ENCODE results near the gene CYB5A.

Gene CYB5A

GRCh38 chr18:74203811-74204210, 88.0 kb downstream of the CYB5A start:
- no peak for DNase-seq

All from RPMI8226 (cell line).